HG02588 (cell line): ENCODE measurements around the gene NAPG.
"Not testable (repeated sequence)": the region's sequence is repeated elsewhere in the genome, so short reads cannot be mapped to it uniquely, and the experiment has no call there.

Experiments
- ATAC-seq: cut with Tn5 transposase; IDR thresholded peaks from one replicate; pipeline ENCODE4 v1.9.1; 2021; ENCODE audit warnings: mild to moderate bottlenecking, moderate library complexity; ENCODE audit not compliant: unreplicated experiment

The NAPG gene

DNA sequence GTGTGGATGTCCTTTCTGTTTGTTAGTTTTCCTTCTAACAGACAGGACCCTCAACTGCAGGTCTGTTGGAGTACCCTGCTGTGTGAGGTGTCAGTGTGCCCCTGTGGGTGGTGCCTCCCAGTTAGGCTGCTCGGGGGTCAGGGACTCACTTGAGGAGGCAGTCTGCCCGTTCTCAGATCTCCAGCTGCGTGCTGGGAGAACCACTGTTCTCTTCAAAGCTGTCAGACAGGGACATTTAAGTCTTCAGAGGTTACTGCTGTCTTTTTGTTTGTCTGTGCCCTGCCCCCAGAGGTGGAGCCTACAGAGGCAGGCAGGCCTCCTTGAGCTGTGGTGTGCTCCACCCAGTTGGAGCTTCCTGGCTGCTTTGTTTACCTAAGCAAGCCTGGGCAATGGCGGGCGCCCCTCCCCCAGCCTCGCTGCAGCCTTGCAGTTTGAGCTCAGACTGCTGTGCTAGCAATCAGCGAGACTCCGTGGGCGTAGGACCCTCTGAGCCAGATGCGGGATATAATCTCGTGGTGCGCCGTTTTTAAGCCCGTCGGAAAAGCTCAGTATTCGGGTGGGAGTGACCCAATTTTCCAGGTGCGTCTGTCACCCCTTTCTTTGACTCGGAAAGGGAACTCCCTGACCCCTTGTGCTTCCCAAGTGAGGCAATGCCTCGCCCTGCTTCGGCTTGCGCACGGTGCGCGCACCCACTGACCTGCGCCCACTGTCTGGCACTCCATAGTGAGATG is 52.2 kb downstream of the NAPG start:
- not testable (repeated sequence) for ATAC-seq

GRCh38 chr18:10578573-10578899 is 52.7 kb downstream of the NAPG start:
- not testable (repeated sequence) for ATAC-seq

DNA sequence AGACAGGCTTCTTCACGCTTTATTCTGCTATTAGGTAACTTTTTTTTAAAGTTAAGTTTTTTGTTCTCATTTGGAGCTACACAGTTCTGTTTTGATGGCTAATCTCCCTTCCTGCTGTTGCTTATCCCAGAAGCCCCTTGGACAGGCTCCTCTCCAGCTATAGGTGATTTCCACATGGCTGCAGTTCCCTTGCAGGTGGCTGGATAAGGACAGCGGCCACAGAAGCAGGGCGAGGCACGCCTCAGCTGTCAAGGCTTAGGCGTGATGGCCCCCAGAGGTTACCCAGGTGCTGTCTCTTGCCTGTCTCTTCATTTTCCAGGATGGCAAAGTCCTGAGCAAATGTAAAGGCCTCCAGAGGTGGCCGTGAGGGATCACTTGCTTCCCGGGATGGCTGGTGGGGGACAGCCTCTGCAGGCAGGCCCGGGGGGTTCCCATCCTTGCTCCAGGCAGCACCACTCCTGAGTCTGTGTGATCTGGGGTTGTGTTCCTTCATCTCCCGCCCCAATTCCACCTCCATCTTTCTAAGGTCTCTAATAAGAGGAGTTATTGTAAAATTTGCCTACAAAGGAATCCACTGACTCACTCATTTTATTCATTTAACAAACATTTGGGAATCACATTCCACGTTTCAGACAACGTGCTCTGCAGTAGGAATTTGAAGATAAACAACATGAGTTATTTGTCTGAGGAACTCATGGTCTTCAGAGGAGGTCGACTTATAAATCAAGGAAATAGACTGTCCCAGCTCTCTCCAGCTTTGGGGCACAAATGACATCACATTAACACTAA is 53.4 kb downstream of the NAPG start:
- no peak for ATAC-seq

- ATAC-seq, result no peak
Measured at GRCh38 chr18:10580215-10580614, 54.4 kb downstream of the NAPG start.

DNA sequence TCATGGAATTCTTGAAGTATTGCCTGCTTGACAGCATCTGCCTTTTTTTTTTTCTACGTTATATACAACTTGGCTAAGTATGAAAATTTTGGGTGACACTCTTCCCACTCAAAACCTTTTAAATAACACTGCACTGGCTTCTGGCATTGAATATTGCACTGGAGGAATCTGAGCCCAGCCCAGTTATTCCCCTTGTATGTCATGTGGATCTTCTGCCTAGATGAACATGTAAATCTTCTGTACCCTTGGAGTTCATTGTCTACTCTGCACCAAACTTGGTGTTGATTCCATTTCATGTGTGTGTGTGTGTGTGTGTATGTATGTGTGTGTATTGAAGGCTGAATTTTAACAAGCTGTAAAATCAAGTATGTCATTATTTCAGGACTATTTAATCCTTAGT is 59.4 kb downstream of the NAPG start:
- no peak for ATAC-seq

- no peak for ATAC-seq
Measured at GRCh38 chr18:10588975-10589374, 63.1 kb downstream of the NAPG start.

GRCh38 chr18:10590412-10590811 is 64.6 kb downstream of the NAPG start:
- no peak for ATAC-seq

DNA sequence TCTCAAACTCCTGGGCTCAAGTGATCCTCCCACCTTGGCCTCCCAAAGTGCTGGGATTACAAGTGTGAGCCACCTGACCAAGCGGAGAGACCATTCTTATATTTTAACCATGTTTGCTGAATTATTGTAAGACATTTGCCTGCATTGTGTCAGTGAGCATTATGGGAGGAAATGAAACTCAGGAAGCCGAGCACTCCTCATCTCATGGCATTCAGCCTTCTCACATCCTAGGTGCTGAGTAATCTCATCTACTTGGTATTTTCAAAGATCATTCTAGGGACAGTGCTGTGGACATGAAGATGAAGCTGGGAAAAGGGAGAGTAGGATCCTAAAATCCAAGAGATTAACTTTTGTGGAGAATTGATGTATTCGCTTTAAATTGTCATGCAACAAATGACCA is 66.1 kb downstream of the NAPG start:
- ATAC-seq, result no peak

GRCh38 chr18:10593366-10594022 is 67.7 kb downstream of the NAPG start:
- ATAC-seq, result not testable (repeated sequence)

DNA sequence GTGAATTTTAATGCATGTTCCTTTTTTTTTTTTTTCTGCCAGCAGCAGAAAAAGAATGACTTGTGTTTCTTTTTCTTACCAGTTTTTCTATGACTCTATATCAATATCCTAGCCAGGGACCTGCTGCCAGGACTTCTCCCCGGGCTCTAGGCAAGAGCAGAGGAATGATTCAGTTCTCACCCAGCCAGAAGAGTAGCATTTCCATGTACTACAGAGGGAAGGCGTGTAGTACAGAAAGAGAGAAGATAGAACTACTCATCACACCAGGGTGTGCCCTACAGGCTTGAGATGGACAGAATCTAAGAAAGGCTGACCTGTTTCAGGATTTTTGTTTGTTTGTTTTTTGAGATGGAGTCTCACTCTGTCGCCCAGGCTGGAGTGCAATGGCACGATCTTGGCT is 70.1 kb downstream of the NAPG start:
- not testable (repeated sequence) for ATAC-seq

- not testable (repeated sequence) for ATAC-seq
Measured at GRCh38 chr18:10597695-10598094, 71.9 kb downstream of the NAPG start.

GRCh38 chr18:10600701-10601100 is 74.9 kb downstream of the NAPG start:
- ATAC-seq, result not testable (repeated sequence)
